ENCODE measurements around the gene MAPKBP1.

Gene MAPKBP1

GRCh38 chr15:41819455-41820050 is 45.3 kb downstream of the MAPKBP1 start (continued):
- no peak for TF ChIP-seq ZNF23 (tag by site-specific recombination; IDR thresholded peaks at IDR 0.05; ENCODE audit: borderline replicate concordance)

GRCh38 chr15:41820791-41821423 is 46.6 kb downstream of the MAPKBP1 start:
- H3K36me3 ChIP-seq (ENCODE audit: control insufficient read depth in 2 of 2, insufficient read depth in 1 of 2, low read length in 2 of 2): peaks cover 0 to 60% of the 10 kb centered on the region in 2 experiments; a peak in 1 of 3 replicates
- CTCF ChIA-PET: interaction anchor here (1.0 kb wide), 1 partner anchor 160 kb away, joined by 3 read pairs; no protein-coding TSS in a partner anchor

GRCh38 chr15:41821831-41822230 is 47.5 kb downstream of the MAPKBP1 start:
- no peak for TF ChIP-seq ZNF175 (tag by site-specific recombination; IDR thresholded peaks at IDR 0.05)
- peak; percentile 42 for TF ChIP-seq ZIC2 (tag by site-specific recombination; IDR thresholded peaks at IDR 0.05)
- TF ChIP-seq ZNF155 (tag by site-specific recombination; IDR thresholded peaks at IDR 0.05): no peak
- H3K27ac ChIP-seq (ENCODE audit: extremely low read depth, low read depth, low read length): no peak overlapping the region
- H3K36me3 ChIP-seq (ENCODE audit: control insufficient read depth in 2 of 2, insufficient read depth in 1 of 2, low read length in 2 of 2): peaks cover 0 to 58% of the 10 kb centered on the region in 2 experiments; a peak in 1 of 3 replicates
- ChIA-PET POLR2A (no interaction called here), CTCF (interaction anchor here (0.5 to 1.0 kb wide), 2 partner anchors 161 to 342 kb away, joined by 3 read pairs; no protein-coding TSS in a partner anchor)
- no peaks in the 10 kb centered on the region for H3K4me1 ChIP-seq (ENCODE audit: control insufficient read depth, insufficient read depth, low read length)
- no peak overlapping the region for H3K4me3 ChIP-seq (ENCODE audit: low read depth, low read length)
- H3K9me3 ChIP-seq (ENCODE audit: control insufficient read depth, insufficient read depth, low read depth, low read length): no peaks in the 10 kb centered on the region

More at GRCh38 chr15:41820791-41821423, 46.6 kb downstream of the MAPKBP1 start:
- no peak overlapping the region for H3K4me3 ChIP-seq (ENCODE audit: low read depth, low read length)
- no peaks in the 10 kb centered on the region for H3K4me1 ChIP-seq (ENCODE audit: control insufficient read depth, insufficient read depth, low read length)
- no peak overlapping the region for H3K27ac ChIP-seq (ENCODE audit: extremely low read depth, low read depth, low read length)
- no peaks in the 10 kb centered on the region for H3K9me3 ChIP-seq (ENCODE audit: control insufficient read depth, insufficient read depth, low read depth, low read length)
- POLR2A ChIA-PET: no interaction called here
- TF ChIP-seq GLIS1 (tag by site-specific recombination; IDR thresholded peaks at IDR 0.05) (peak; percentile 37; the same call in 1 of the 2 replicates), ZNF549 (tag by site-specific recombination; IDR thresholded peaks at IDR 0.05) (no peak)

- Histone ChIP-seq H3K36me3 (ENCODE audit: control insufficient read depth in 2 of 2, insufficient read depth in 1 of 2, low read length in 2 of 2) (peaks cover 0 to 52% of the 10 kb centered on the region in 2 experiments; a peak in 1 of 3 replicates), H3K9me3 (ENCODE audit: control insufficient read depth, insufficient read depth, low read depth, low read length) (no peaks in the 10 kb centered on the region), H3K27ac (ENCODE audit: extremely low read depth, low read depth, low read length) (no peak overlapping the region), H3K4me3 (ENCODE audit: low read depth, low read length) (no peak overlapping the region), H3K4me1 (ENCODE audit: control insufficient read depth, insufficient read depth, low read length) (no peaks in the 10 kb centered on the region)
- CTCF ChIA-PET: interaction anchor here (0.5 to 2.1 kb wide), 2 partner anchors 11 to 342 kb away, joined by 3 to 7 read pairs; no protein-coding TSS in a partner anchor
- POLR2A ChIA-PET: no interaction called here
- no peak for TF ChIP-seq ZNF133 (tag by site-specific recombination; IDR thresholded peaks at IDR 0.05)
- no peak for TF ChIP-seq PRDM2 (tag by site-specific recombination; IDR thresholded peaks at IDR 0.05; ENCODE audit: borderline replicate concordance)
- no peak for TF ChIP-seq ZNF639 (tag by site-specific recombination; IDR thresholded peaks at IDR 0.05)
- no peak for TF ChIP-seq ZNF580 (tag by site-specific recombination; IDR thresholded peaks at IDR 0.05)
- TF ChIP-seq ZNF621 (tag by site-specific recombination; IDR thresholded peaks at IDR 0.05): no peak
- no peak for TF ChIP-seq ZNF692 (tag by site-specific recombination; IDR thresholded peaks at IDR 0.05)
- no peak for TF ChIP-seq ZBTB8A (tag by site-specific recombination; IDR thresholded peaks at IDR 0.05)
- TF ChIP-seq ZNF623 (tag by site-specific recombination; IDR thresholded peaks at IDR 0.05): no peak
- TF ChIP-seq ZFP69B (tag by site-specific recombination; IDR thresholded peaks at IDR 0.05): no peak
- no peak for TF ChIP-seq KLF10 (tag by site-specific recombination; IDR thresholded peaks at IDR 0.05)
- no peak for TF ChIP-seq EGR2 (tag by site-specific recombination; IDR thresholded peaks at IDR 0.05; ENCODE audit: low read depth)
- no peak for TF ChIP-seq ZNF658 (tag by site-specific recombination; IDR thresholded peaks at IDR 0.05)
These were observed 48.2 kb downstream of the MAPKBP1 start for GRCh38 chr15:41822471-41822870.
